H1 (cell line): ENCODE results near the gene HNRNPM. TPM values are rescaled to one million over a fixed set of nuclear protein-coding genes. Genes with fewer than 3 reads are reported as not detected.

Source experiments
- CTCF ChIA-PET: fragments of 300-600 bp; sonication (Branson Sonifier 250); formaldehyde crosslinking; loops from one replicate; lab custom pipeline; 2021; ENCODE audit not compliant: partially characterized antibody; lab: Charles Lee
- POLR2A ChIA-PET: fragments of 300-600 bp; sonication (Branson Sonifier 250); formaldehyde crosslinking; loops from one replicate; lab custom pipeline; 2021; ENCODE audit warnings: inconsistent platforms; ENCODE audit not compliant: partially characterized antibody; lab: Charles Lee
- DNase-seq, 2 experiments: peaks; one replicate each; pipeline versions ENCODE4 v3.0.0 to v3.0.0-alpha.2; 2010 to 2022; ENCODE audit warnings: low spot score in 2 of 2, low read depth in 1 of 2, mixed read lengths in 1 of 2
- FAIRE-seq: peaks from 2 replicates; lab custom pipeline; 2011; peaks lifted over from hg19 to GRCh38; lab: Jason Lieb, UNC
- H2AFZ ChIP-seq: 2 replicates; pipeline ENCODE4 v1.8.1; 2012; ENCODE audit warnings: low read length, inconsistent platforms
- H2AK5ac ChIP-seq: 2 replicates; pipeline ENCODE4 v1.6.1; 2013; ENCODE audit warnings: low read depth, low read length
- H2BK120ac ChIP-seq: replicated peaks from 2 replicates; pipeline ENCODE3; 2013; ENCODE audit warnings: low read depth, low read length, inconsistent platforms
- H2BK12ac ChIP-seq: 2 replicates; pipeline ENCODE4 v1.6.1; 2013; ENCODE audit warnings: low read depth, low read length
- H2BK15ac ChIP-seq: 2 replicates; pipeline ENCODE4 v1.6.1; 2013; ENCODE audit warnings: low read length
- H2BK20ac ChIP-seq: 2 replicates; pipeline ENCODE4 v1.6.1; 2013; ENCODE audit warnings: low read length
- H2BK5ac ChIP-seq: 2 replicates; pipeline ENCODE4 v1.6.1; 2013; ENCODE audit warnings: low read depth, low read length
- H3K14ac ChIP-seq: 2 replicates; pipeline ENCODE4 v1.6.1; 2013; ENCODE audit warnings: inconsistent platforms; ENCODE audit not compliant: insufficient read length
- H3K18ac ChIP-seq: 2 replicates; pipeline ENCODE4 v1.6.1; 2013; ENCODE audit warnings: low read length; ENCODE audit errors: extremely low read depth
- H3K23ac ChIP-seq: 2 replicates; pipeline ENCODE4 v1.6.1; 2013; ENCODE audit warnings: inconsistent platforms; ENCODE audit not compliant: insufficient read length
- H3K23me2 ChIP-seq: 2 replicates; pipeline ENCODE4 v1.6.1; 2013; ENCODE audit warnings: low read depth, low read length
- H3K27ac ChIP-seq: 2 replicates; pipeline ENCODE4 v1.6.1; 2011; ENCODE audit warnings: low read depth, low read length, inconsistent platforms
- H3K27me3 ChIP-seq, 4 experiments: replicated peaks in 1 of 4; 1 replicate in 1 of 4; 2 replicates in 3 of 4; pipeline versions ENCODE4 v1.6.1 to v1.8.1; 2011 to 2013; ENCODE audit warnings: low read length in 3 of 4, mild to moderate bottlenecking in 3 of 4, inconsistent platforms in 2 of 4, mixed read lengths in 2 of 4, moderate library complexity in 1 of 4; ENCODE audit not compliant: control insufficient read depth in 3 of 4, insufficient read depth in 3 of 4; ENCODE audit errors: extremely low read depth in 1 of 4
- H3K36me3 ChIP-seq, 4 experiments: 2 replicates each; pipeline versions ENCODE4 v1.6.1 to v1.8.1; 2011 to 2013; ENCODE audit warnings: mild to moderate bottlenecking in 4 of 4, low read length in 3 of 4, moderate library complexity in 2 of 4, control low read depth in 1 of 4, inconsistent platforms in 1 of 4; ENCODE audit not compliant: insufficient read depth in 4 of 4, control insufficient read depth in 2 of 4
- H3K4ac ChIP-seq: replicated peaks from 2 replicates; pipeline ENCODE3; 2013; ENCODE audit warnings: low read length, low read depth, mixed read lengths, inconsistent platforms; ENCODE audit not compliant: insufficient read length
- H3K4me1 ChIP-seq, 4 experiments: replicated peaks in 1 of 4; 1 replicate in 1 of 4; 2 replicates in 3 of 4; pipeline versions ENCODE4 v1.6.1 to v1.8.1; 2011 to 2013; ENCODE audit warnings: low read length in 3 of 4, inconsistent platforms in 2 of 4, mixed read lengths in 1 of 4; ENCODE audit not compliant: insufficient read depth in 4 of 4, control insufficient read depth in 3 of 4
- H3K4me2 ChIP-seq, 2 experiments: 2 replicates each; pipeline versions ENCODE4 v1.6.1 to v1.8.1; 2011 to 2013; ENCODE audit warnings: low read depth in 2 of 2, low read length in 2 of 2, control low read depth in 1 of 2, inconsistent platforms in 1 of 2, mild to moderate bottlenecking in 1 of 2; ENCODE audit not compliant: insufficient read depth in 1 of 2
- H3K4me3 ChIP-seq, 4 experiments: fragments of 200-600, 300-600 bp in 1 of 4; sonication (generic), shearing (Covaris generic), sonication (Bioruptor Twin) in 1 of 4; 2 replicates each; pipeline versions ENCODE4 v1.5.1 to v1.8.1; 2011 to 2016; ENCODE audit warnings: low read length in 4 of 4, low read depth in 3 of 4, control low read depth in 2 of 4, inconsistent platforms in 2 of 4, mild to moderate bottlenecking in 2 of 4, mixed read lengths in 1 of 4, moderate library complexity in 1 of 4; ENCODE audit not compliant: insufficient read depth in 2 of 4; ENCODE audit errors: extremely low read depth in 1 of 4
- H3K56ac ChIP-seq: replicated peaks from 2 replicates; pipeline ENCODE3; 2013; ENCODE audit warnings: low read depth, mild to moderate bottlenecking, mixed read lengths, low read length, inconsistent platforms; ENCODE audit not compliant: insufficient read length
- H3K79me1 ChIP-seq: 2 replicates; pipeline ENCODE4 v1.6.1; 2013; ENCODE audit warnings: low read depth, low read length, control low read depth
- H3K79me2 ChIP-seq, 2 experiments: 2 replicates each; pipeline versions ENCODE4 v1.6.1 to v1.8.1; 2012 to 2013; ENCODE audit warnings: low read length in 2 of 2, mild to moderate bottlenecking in 2 of 2, inconsistent platforms in 1 of 2; ENCODE audit not compliant: insufficient read depth in 2 of 2, control insufficient read depth in 1 of 2
- H3K9ac ChIP-seq, 4 experiments: replicated peaks in 1 of 4; 1 replicate in 1 of 4; 2 replicates in 3 of 4; pipeline versions ENCODE4 v1.6.1 to v1.8.1; 2011 to 2013; ENCODE audit warnings: low read depth in 3 of 4, low read length in 3 of 4, control low read depth in 2 of 4, mild to moderate bottlenecking in 2 of 4, moderate library complexity in 2 of 4, inconsistent platforms in 1 of 4; ENCODE audit errors: extremely low read depth in 1 of 4
- H3K9me3 ChIP-seq, 2 experiments: 2 replicates each; pipeline versions ENCODE4 v1.6.1 to v1.8.1; 2012 to 2013; ENCODE audit warnings: mild to moderate bottlenecking in 2 of 2, moderate library complexity in 2 of 2, control low read depth in 1 of 2, inconsistent platforms in 1 of 2, low read depth in 1 of 2, low read length in 1 of 2, mixed read lengths in 1 of 2; ENCODE audit not compliant: insufficient read depth in 2 of 2
- H4K20me1 ChIP-seq, 2 experiments: replicated peaks in 1 of 2; 2 replicates each; pipeline versions ENCODE3 to v1.8.1; 2011 to 2013; ENCODE audit warnings: inconsistent platforms in 2 of 2, low read length in 2 of 2, mild to moderate bottlenecking in 1 of 2; ENCODE audit not compliant: insufficient read depth in 2 of 2, control insufficient read depth in 1 of 2
- H4K5ac ChIP-seq: 2 replicates; pipeline ENCODE4 v1.6.1; 2013; ENCODE audit warnings: low read length, low read depth, mixed read lengths, inconsistent platforms; ENCODE audit not compliant: insufficient read length
- H4K8ac ChIP-seq: 2 replicates; pipeline ENCODE4 v1.8.0; 2013; ENCODE audit warnings: mild to moderate bottlenecking, moderate library complexity, low read length, inconsistent platforms; ENCODE audit not compliant: insufficient read depth; ENCODE audit errors: extremely low read depth
- H4K91ac ChIP-seq: replicated peaks from 2 replicates; pipeline ENCODE3; 2013; ENCODE audit warnings: low read length, mixed read lengths, inconsistent platforms; ENCODE audit not compliant: insufficient read length
- RAD21 ChIP-seq, 2 experiments: IDR thresholded peaks in 1 of 2; conservative IDR thresholded peaks in 1 of 2; 2 replicates each; pipeline ENCODE4 v1.6.1; 2011; ENCODE audit warnings: low read depth in 2 of 2, low read length in 2 of 2, improper control_type of control experiment in 1 of 2, inconsistent platforms in 1 of 2, mild to moderate bottlenecking in 1 of 2, moderate library complexity in 1 of 2
- SIN3A ChIP-seq, 2 experiments: IDR thresholded peaks in 1 of 2; conservative IDR thresholded peaks in 1 of 2; 2 replicates each; pipeline ENCODE4 v1.6.1; 2011 to 2012; ENCODE audit warnings: low read length in 2 of 2, improper control_type of control experiment in 1 of 2, low read depth in 1 of 2, mild to moderate bottlenecking in 1 of 2
- SIRT6 ChIP-seq: IDR thresholded peaks from one replicate; pipeline ENCODE4 v1.7.1; 2012; ENCODE audit warnings: low read length, inconsistent platforms
- SP4 ChIP-seq: IDR thresholded peaks from 2 replicates; pipeline ENCODE4 v1.6.1; 2012; ENCODE audit warnings: low read length, inconsistent platforms
- TCF12 ChIP-seq: IDR thresholded peaks from 2 replicates; pipeline ENCODE4 v1.6.1; 2011; ENCODE audit warnings: low read depth, mild to moderate bottlenecking, low read length
- TEAD4 ChIP-seq: IDR thresholded peaks from 2 replicates; pipeline ENCODE4 v1.6.1; 2012; ENCODE audit warnings: low read depth, low read length, inconsistent platforms, mixed read lengths
- WGBS, 2 experiments: shearing (Covaris generic) in 1 of 2; methylation state at CpG; one replicate each; pipeline versions ENCODE4 v1.1.6 to v1.1.7; 2013 to 2015; ENCODE audit warnings: low lambda C conversion rate in 2 of 2, mixed read lengths in 2 of 2, inconsistent platforms in 1 of 2, low coverage in 1 of 2, missing lambda C conversion rate in 1 of 2; ENCODE audit not compliant: insufficient replicate concordance in 2 of 2, insufficient coverage in 1 of 2, insufficient read length in 1 of 2; ENCODE audit errors: extremely low coverage in 1 of 2, missing lambda C conversion rate in 1 of 2; 5-methylcytosine and 5-hydroxymethylcytosine counted together
- polyA plus RNA-seq, 7 experiments: library from polyadenylated mRNA; depleted of rRNA in 3 of 7; stranded (reverse) in 5 of 7; unstranded in 2 of 7; fragments of >200 nt in 5 of 7; fragments of 200-250 nt in 2 of 7; gene quantifications; 1 replicate in 5 of 7; 2 replicates in 1 of 7; 4 replicates in 1 of 7; pipeline versions ENCODE4 v1.2.1 to v1.2.3, GENCODE V29; 2011 to 2013; ENCODE audit warnings: missing spikeins in 2 of 7, mixed read lengths in 2 of 7
- total RNA-seq: library from RNA; stranded (reverse); fragmentation: NEBNext Ultra II Directional; extraction: Animal tissue kit (Norgen Biotek cat#: 25700); gene quantifications from 2 replicates; pipeline ENCODE4 v1.2.1, GENCODE V29; 2021

Gene HNRNPM
- total and polyA plus RNA-seq, 2 of the 8 experiments (the other 6 are each of a cell fraction or from before 2014, with no cell fraction given), result 375 to 474 TPM

DNA sequence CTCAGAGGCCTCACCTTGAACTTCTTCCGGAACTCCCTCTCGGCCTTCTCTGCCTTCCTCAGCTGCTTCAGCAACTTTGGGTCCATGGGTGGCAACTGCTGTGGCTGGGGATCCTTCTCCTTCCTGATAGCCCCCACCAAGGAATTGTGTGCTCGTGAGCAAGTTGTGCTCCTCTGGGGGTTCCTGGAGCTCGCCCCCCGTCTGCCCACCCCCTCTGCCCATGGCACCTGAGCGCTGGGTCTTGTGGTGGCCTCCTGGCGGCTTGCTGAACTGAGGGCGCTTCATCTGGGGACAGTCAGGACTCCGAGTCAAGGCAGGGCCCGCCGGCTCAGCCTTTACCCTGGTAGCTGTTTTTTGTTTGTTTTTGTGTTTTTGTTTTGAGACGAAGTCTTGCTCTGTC is 46.1 kb downstream of the HNRNPM start:
- no peak overlapping the region for H3K18ac ChIP-seq

More for the DNA sequence above, 46.1 kb downstream of the HNRNPM start:
- DNase-seq (no peak), FAIRE-seq (no peak)
- H2AFZ ChIP-seq, result no peak overlapping the region
- peaks cover 0 to 6% of the 10 kb centered on the region in 2 experiments; a peak in 1 of 4 replicates for H3K79me2 ChIP-seq
- H3K9me3 ChIP-seq, result no peaks in the 10 kb centered on the region
- H3K4ac ChIP-seq, result no peak overlapping the region
- H3K14ac ChIP-seq, result no peak overlapping the region
- ChIA-PET CTCF (interaction anchor here (0.6 to 1.5 kb wide), 4 partner anchors 9 to 1598 kb away, joined by 3 to 4 read pairs (median 4); partner anchors contain the start of gene MYO1F), POLR2A (interaction anchor here (0.9 to 2.0 kb wide), 11 partner anchors 9 to 92 kb away, joined by 3 to 6 read pairs (median 3); partner anchors contain the start of gene ZNF414)
- peaks cover 5% of the 10 kb centered on the region; the same call in 1 of the 2 replicates for H3K79me1 ChIP-seq
- H4K8ac ChIP-seq, result no peak overlapping the region
- no peak overlapping the region for H2BK120ac ChIP-seq
- H2BK5ac ChIP-seq, result no peak overlapping the region; the same call in 1 of the 2 replicates
- no peak overlapping the region for H2BK20ac ChIP-seq
- H3K4me1 ChIP-seq, result peaks cover 0 to 2% (median under 1%) of the 10 kb centered on the region in 4 experiments; a peak in 1 of 7 replicates
- H3K4me2 ChIP-seq, result no peak overlapping the region
- H2BK12ac ChIP-seq, result no peak overlapping the region
- peaks cover 10 to 32% (median 22%) of the 10 kb centered on the region in 4 experiments; a peak in 7 of 8 replicates for H3K36me3 ChIP-seq
- no peak overlapping the region for H2BK15ac ChIP-seq
- peaks cover 6 to 18% of the 10 kb centered on the region in 2 experiments for H4K20me1 ChIP-seq
- no peak overlapping the region for H3K56ac ChIP-seq
- H3K27ac ChIP-seq, result no peak overlapping the region
- H3K27me3 ChIP-seq, result no peaks in the 10 kb centered on the region
- H4K91ac ChIP-seq, result no peak overlapping the region
- H3K4me3 ChIP-seq, result no peak overlapping the region
- H2AK5ac ChIP-seq, result no peak overlapping the region
- H4K5ac ChIP-seq, result no peak overlapping the region
- WGBS, 2 experiments, result 97% methylated on average over 11 of the region's 12 CpGs; no CpG with 5 or more reads in 1 of the 2 experiments
- no peak overlapping the region for H3K23ac ChIP-seq
- no peak for TF ChIP-seq SIRT6
- TF ChIP-seq TEAD4, result no peak
- TF ChIP-seq SP4, result no peak
- TF ChIP-seq RAD21 (IDR thresholded peaks at IDR 0.05 in 1 of 2, conservative IDR thresholded peaks at IDR 0.05 in 1 of 2; ENCODE audit: low read depth in 2 of 2, low read length in 2 of 2), result no peak
- TF ChIP-seq SIN3A (conservative IDR thresholded peaks at IDR 0.05 in 1 of 2, IDR thresholded peaks at IDR 0.05 in 1 of 2; ENCODE audit: low read depth in 1 of 2, low read length in 2 of 2), result no peak
- TF ChIP-seq TCF12, result no peak
- H3K23me2 ChIP-seq, result no peaks in the 10 kb centered on the region
- no peak overlapping the region for H3K9ac ChIP-seq
